Kidney (tissue), 2 donors: ENCODE measurements around the gene DCUN1D3. TPM values are rescaled to one million over a fixed set of nuclear protein-coding genes. Genes with fewer than 3 reads are reported as not detected.

Experiments
- polyA plus RNA-seq: library from polyadenylated mRNA; stranded (reverse); fragments of 350-450 nt; fragmentation: Illumina TruSeq; extraction: RNeasy Lipid Tissue Mini Kit (QIAGEN cat#74804); gene quantifications from one replicate; pipeline ENCODE4 v1.2.3, GENCODE V29; 2014; ENCODE audit warnings: low read depth, low replicate concordance; ENCODE audit not compliant: insufficient read depth
- total RNA-seq: library from RNA; stranded (reverse); fragmentation: NEBNext Ultra II Directional; extraction: Animal tissue kit (Norgen Biotek cat#: 25700); gene quantifications from one replicate; pipeline ENCODE4 v1.2.1, GENCODE V29; 2021
- donor health status: DM: yes; HTN: yes; CAD: no.

DCUN1D3 gene
- total and polyA plus RNA-seq, 2 donors from 2014 or later: 3.5 to 16.3 TPM

Other genes starting within 250 kb of the DCUN1D3 start
- 2.2 TPM for gene ACSM1, start 202.7 kb downstream of the DCUN1D3 start, total RNA-seq
- gene ACSM1, start 202.7 kb downstream of the DCUN1D3 start, polyA plus RNA-seq: 1.1 TPM
- 45.8 TPM for gene THUMPD1, start 158.5 kb downstream of the DCUN1D3 start, total RNA-seq
- gene THUMPD1, start 158.5 kb downstream of the DCUN1D3 start, polyA plus RNA-seq: 16.8 TPM
- gene ACSM3, start 136.3 kb downstream of the DCUN1D3 start, total RNA-seq: 31.5 TPM
- 139 TPM for gene ACSM3, start 136.3 kb downstream of the DCUN1D3 start, polyA plus RNA-seq
- gene ERI2, start 93.9 kb downstream of the DCUN1D3 start, total RNA-seq: 14.3 TPM
- 7.1 TPM for gene ERI2, start 93.9 kb downstream of the DCUN1D3 start, polyA plus RNA-seq
- 2.1 TPM for gene REXO5, start 93.8 kb downstream of the DCUN1D3 start, total RNA-seq
- gene REXO5, start 93.8 kb downstream of the DCUN1D3 start, polyA plus RNA-seq: 1.6 TPM
- 31.7 TPM for gene LYRM1, start 413 bp upstream of the DCUN1D3 start, total RNA-seq
- gene LYRM1, start 413 bp upstream of the DCUN1D3 start, polyA plus RNA-seq: 61.5 TPM